HepG2 (cell line): ENCODE data around the gene AGBL3. TPM values are rescaled to one million over a fixed set of nuclear protein-coding genes. Genes with fewer than 3 reads are reported as not detected.

Source experiments
- ATAC-seq: fragments of 200-7000 bp; cut with Tn5 transposase; 3 replicates; pipeline ENCODE4 v1.9.1; 2020; ENCODE audit warnings: mild to moderate bottlenecking, moderate library complexity
- BruUV-seq: library from RNA; stranded (reverse); fragments of 400-500 nt; replicated peaks from 2 replicates; lab custom pipeline; 2021; lab: Mats Ljungman, UMichigan
- CTCF ChIA-PET: fragments of 300-600 bp; formaldehyde crosslinking; extraction: SDS; loops from one replicate; lab custom pipeline; 2021; ENCODE audit warnings: low total read pairs, inconsistent platforms, low intra/inter-chr PET ratio; lab: Yijun Ruan, JAX
- POLR2A ChIA-PET: fragments of 350-600 bp; sonication (Branson Sonifier 250); formaldehyde crosslinking; loops from one replicate; lab custom pipeline; 2020; ENCODE audit warnings: antibody characterized with exemption, inconsistent platforms; lab: Yijun Ruan, JAX
- DNase-seq: peaks from one replicate; pipeline ENCODE4 v3.0.0-alpha.2; 2015; ENCODE audit warnings: low spot score
- FAIRE-seq: peaks from 3 replicates; lab custom pipeline; 2011; peaks lifted over from hg19 to GRCh38; lab: Jason Lieb, UNC
- H2AFZ ChIP-seq: one replicate; pipeline ENCODE4 v1.6.1; 2011; ENCODE audit warnings: low read length, inconsistent platforms
- H3K27ac ChIP-seq: fragments of 300-600 bp; 3 replicates; pipeline ENCODE4 v1.8.0; 2011; ENCODE audit warnings: mixed run types, mild to moderate bottlenecking, mixed read lengths, low read length, inconsistent platforms; ENCODE audit not compliant: insufficient read depth; ENCODE audit errors: extremely low read length
- H3K27me3 ChIP-seq, 2 experiments: fragments of 200-600 bp in 1 of 2; 2 replicates in 1 of 2; 3 replicates in 1 of 2; pipeline versions ENCODE4 v1.6.0 to v1.8.0; 2011; ENCODE audit warnings: low read length in 2 of 2, mild to moderate bottlenecking in 2 of 2, moderate library complexity in 2 of 2, inconsistent platforms in 1 of 2; ENCODE audit not compliant: insufficient read depth in 2 of 2, control insufficient read depth in 1 of 2
- H3K36me3 ChIP-seq, 2 experiments: fragments of 200-600 bp in 1 of 2; replicated peaks in 1 of 2; 2 replicates in 1 of 2; 3 replicates in 1 of 2; pipeline versions ENCODE4 v1.5.1 to v1.8.0; 2011; ENCODE audit warnings: low read length in 2 of 2, inconsistent platforms in 1 of 2; ENCODE audit not compliant: insufficient read depth in 2 of 2, control insufficient read depth in 1 of 2
- H3K4me1 ChIP-seq: 2 replicates; pipeline ENCODE4 v1.5.1; 2012; ENCODE audit warnings: low read length, inconsistent platforms; ENCODE audit not compliant: insufficient read depth
- H3K4me2 ChIP-seq: 2 replicates; pipeline ENCODE4 v1.6.0; 2011; ENCODE audit warnings: low read depth, low read length, inconsistent platforms
- H3K4me3 ChIP-seq, 3 experiments: fragments of 200-600 bp in 1 of 3; sonication (generic), shearing (Covaris generic) in 1 of 3; replicated peaks in 1 of 3; 2 replicates each; pipeline ENCODE4 v1.5.1; 2011 to 2016; ENCODE audit warnings: low read length in 3 of 3, inconsistent platforms in 2 of 3, low read depth in 2 of 3, mild to moderate bottlenecking in 2 of 3, control low read depth in 1 of 3, mixed read lengths in 1 of 3; ENCODE audit not compliant: insufficient read depth in 1 of 3
- H3K79me2 ChIP-seq: one replicate; pipeline ENCODE4 v1.6.1; 2011; ENCODE audit warnings: low read length, inconsistent platforms; ENCODE audit not compliant: insufficient read depth
- H3K9ac ChIP-seq: 2 replicates; pipeline ENCODE4 v1.6.0; 2011; ENCODE audit warnings: mild to moderate bottlenecking, low read depth, low read length, inconsistent platforms; ENCODE audit not compliant: insufficient read depth
- H3K9me3 ChIP-seq: 2 replicates; pipeline ENCODE4 v1.5.1; 2012; ENCODE audit warnings: mild to moderate bottlenecking, low read length
- H4K20me1 ChIP-seq: 2 replicates; pipeline ENCODE4 v1.6.0; 2011; ENCODE audit warnings: inconsistent platforms, mild to moderate bottlenecking, low read length, moderate library complexity; ENCODE audit not compliant: insufficient read depth
- ESRRA ChIP-seq: sonication (generic); formaldehyde crosslinking; IDR thresholded peaks from 2 replicates; pipeline ENCODE4 v1.5.1; 2020; ENCODE audit warnings: mild to moderate bottlenecking, low read depth, missing genetic modification reagents
- ISL2 ChIP-seq: sonication (generic); formaldehyde crosslinking; IDR thresholded peaks from 2 replicates; pipeline ENCODE4 v1.5.0; 2020; ENCODE audit warnings: missing genetic modification reagents
- JARID2 ChIP-seq: sonication (generic); formaldehyde crosslinking; IDR thresholded peaks from 2 replicates; pipeline ENCODE4 v1.8.1; 2023; ENCODE audit warnings: missing genetic modification reagents, inconsistent platforms; ENCODE audit not compliant: insufficient replicate concordance
- KMT2B ChIP-seq: IDR thresholded peaks from 2 replicates; pipeline ENCODE4 v1.6.1; 2016; ENCODE audit warnings: missing genetic modification reagents, missing compliant biosample characterization
- MZF1 ChIP-seq: sonication (generic); formaldehyde crosslinking; IDR thresholded peaks from 2 replicates; pipeline ENCODE4 v1.8.1; 2023; ENCODE audit warnings: mild to moderate bottlenecking, missing genetic modification reagents, borderline replicate concordance
- RARG ChIP-seq: sonication (generic); formaldehyde crosslinking; IDR thresholded peaks from 2 replicates; pipeline ENCODE4 v1.4.0; 2020; ENCODE audit warnings: low read depth, mild to moderate bottlenecking, missing genetic modification reagents
- RXRB ChIP-seq: IDR thresholded peaks from 2 replicates; pipeline ENCODE4 v1.6.1; 2016; ENCODE audit warnings: borderline replicate concordance, missing genetic modification reagents, missing compliant biosample characterization
- SOX13 ChIP-seq, 3 experiments: fragments of 450-650 bp in 1 of 3; sonication (generic) in 1 of 3; formaldehyde crosslinking in 1 of 3; IDR thresholded peaks in 2 of 3; conservative IDR thresholded peaks in 1 of 3; 2 replicates each; pipeline versions ENCODE4 v1.5.0 to v1.6.1; 2016 to 2020; ENCODE audit warnings: antibody characterized with exemption in 1 of 3, mild to moderate bottlenecking in 1 of 3, missing compliant biosample characterization in 1 of 3, missing genetic modification reagents in 1 of 3, moderate library complexity in 1 of 3
- XRCC5 ChIP-seq: fragments of 200-400 bp; formaldehyde crosslinking; optimal IDR thresholded peaks from 2 replicates; pipeline ENCODE3; 2017; ENCODE audit warnings: mild to moderate bottlenecking, low read length
- ZNF121 ChIP-seq: sonication (generic); formaldehyde crosslinking; IDR thresholded peaks from 2 replicates; pipeline ENCODE4 v1.5.0; 2020; ENCODE audit warnings: mild to moderate bottlenecking, missing genetic modification reagents
- ZNF224 ChIP-seq: sonication (generic); formaldehyde crosslinking; IDR thresholded peaks from 2 replicates; pipeline ENCODE4 v1.5.0; 2020; ENCODE audit warnings: mild to moderate bottlenecking, missing genetic modification reagents
- ZNF430 ChIP-seq: sonication (generic); formaldehyde crosslinking; IDR thresholded peaks from 2 replicates; pipeline ENCODE4 v1.9.0; 2021; ENCODE audit warnings: mild to moderate bottlenecking, missing genetic modification reagents
- ZNF562 ChIP-seq: sonication (generic); formaldehyde crosslinking; IDR thresholded peaks from 2 replicates; pipeline ENCODE4 v1.8.0; 2022; ENCODE audit warnings: missing genetic modification reagents, borderline replicate concordance
- in situ Hi-C: cut with HindIII; loops from 2 replicates; pipeline ENCODE4 v1.10.0; 2017; ENCODE audit warnings: low pct_unique_long_range_greater_than_20kb; ENCODE audit not compliant: extremely low pct_ligation_motif_present
- intact Hi-C: fragments of 100-400 bp; cut with micrococcal nuclease; formaldehyde crosslinking; loops from one replicate; pipeline ENCODE4 v1.10.0; 2022; ENCODE audit not compliant: unreplicated experiment
- polyA plus RNA-seq, 8 experiments: library from polyadenylated mRNA; depleted of rRNA in 3 of 8; stranded (reverse) in 7 of 8; unstranded in 1 of 8; fragments of >200 nt; fragmentation: Illumina TruSeq in 4 of 8; extraction: Trizol in 4 of 8; gene quantifications; 2 replicates each; pipeline versions ENCODE4 v1.2.1 to v1.2.3, GENCODE V29; 2011 to 2016; ENCODE audit warnings: low read depth in 4 of 8, missing spikeins in 1 of 8, mixed read lengths in 1 of 8; ENCODE audit not compliant: insufficient read depth in 1 of 8
- total RNA-seq, 5 experiments: library from RNA; depleted of rRNA; stranded (reverse); fragments of >200 nt; fragmentation: Illumina TruSeq; extraction: Trizol; gene quantifications; 2 replicates each; pipeline ENCODE4 v1.2.3, GENCODE V29; 2016; ENCODE audit warnings: low read depth in 1 of 5
- TF ChIP-seq, protein P1 (sequence below): sonication (generic); formaldehyde crosslinking; IDR thresholded peaks from 2 replicates; pipeline ENCODE4 v1.4.0; 2020; ENCODE audit warnings: missing genetic modification reagents, borderline replicate concordance

AGBL3 gene
- total and polyA plus RNA-seq, 2 of the 13 experiments (the other 11 are each of a cell fraction or from before 2014, with no cell fraction given): 2.2 to 7.2 TPM

DNA sequence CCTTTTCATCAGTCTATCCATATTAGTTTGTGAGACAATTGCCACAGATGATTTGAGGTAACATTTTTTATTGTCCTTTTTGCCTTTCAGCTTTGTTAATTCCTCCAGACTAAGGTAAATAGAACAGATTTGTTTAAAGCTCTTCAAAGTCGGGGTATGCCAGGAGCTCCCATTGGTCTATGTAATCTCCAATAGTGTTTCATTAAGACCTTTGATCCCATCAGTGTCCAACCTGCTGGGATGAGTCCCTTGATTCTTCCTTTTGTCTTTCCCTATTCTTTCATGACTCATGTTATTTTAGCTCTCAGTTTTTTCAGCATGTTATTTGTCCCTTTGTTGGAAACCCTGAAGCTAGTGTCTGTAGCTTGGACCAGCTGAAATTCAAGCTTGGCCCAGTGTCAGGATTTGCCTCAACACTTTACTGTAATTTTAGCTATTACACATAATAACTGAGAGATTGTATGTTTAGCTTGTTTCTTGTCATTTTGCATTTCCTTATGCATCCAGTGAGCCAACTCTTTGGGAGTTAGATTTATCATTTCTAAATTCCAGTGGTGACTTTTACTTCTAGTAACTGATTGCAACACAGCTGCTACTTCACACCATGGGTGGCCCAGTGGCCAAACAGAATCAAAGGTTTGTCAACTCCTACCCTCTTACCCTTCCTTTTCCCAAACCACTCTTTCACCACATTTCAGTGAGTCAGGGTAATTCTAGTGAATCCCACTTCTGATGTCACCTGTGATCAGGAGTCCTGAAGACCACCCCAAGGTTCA lies 15.3 kb downstream of the AGBL3 start (continued):
- TF ChIP-seq MZF1: no peak
- TF ChIP-seq XRCC5: no peak
- TF ChIP-seq SOX13 (IDR thresholded peaks at IDR 0.05): no peak
- TF ChIP-seq SOX13 (CRISPR knock-in tag; conservative IDR thresholded peaks at IDR 0.05 in 1 of 2, IDR thresholded peaks at IDR 0.05 in 1 of 2): peak in 1 of 2 experiments; percentile 46; a peak in 2 of 4 replicates
- no peak for TF ChIP-seq KMT2B (CRISPR knock-in tag)
- TF ChIP-seq ZNF562 (CRISPR knock-in tag): no peak
- TF ChIP-seq ZNF430 (CRISPR knock-in tag): no peak
- TF ChIP-seq, protein P1, sequence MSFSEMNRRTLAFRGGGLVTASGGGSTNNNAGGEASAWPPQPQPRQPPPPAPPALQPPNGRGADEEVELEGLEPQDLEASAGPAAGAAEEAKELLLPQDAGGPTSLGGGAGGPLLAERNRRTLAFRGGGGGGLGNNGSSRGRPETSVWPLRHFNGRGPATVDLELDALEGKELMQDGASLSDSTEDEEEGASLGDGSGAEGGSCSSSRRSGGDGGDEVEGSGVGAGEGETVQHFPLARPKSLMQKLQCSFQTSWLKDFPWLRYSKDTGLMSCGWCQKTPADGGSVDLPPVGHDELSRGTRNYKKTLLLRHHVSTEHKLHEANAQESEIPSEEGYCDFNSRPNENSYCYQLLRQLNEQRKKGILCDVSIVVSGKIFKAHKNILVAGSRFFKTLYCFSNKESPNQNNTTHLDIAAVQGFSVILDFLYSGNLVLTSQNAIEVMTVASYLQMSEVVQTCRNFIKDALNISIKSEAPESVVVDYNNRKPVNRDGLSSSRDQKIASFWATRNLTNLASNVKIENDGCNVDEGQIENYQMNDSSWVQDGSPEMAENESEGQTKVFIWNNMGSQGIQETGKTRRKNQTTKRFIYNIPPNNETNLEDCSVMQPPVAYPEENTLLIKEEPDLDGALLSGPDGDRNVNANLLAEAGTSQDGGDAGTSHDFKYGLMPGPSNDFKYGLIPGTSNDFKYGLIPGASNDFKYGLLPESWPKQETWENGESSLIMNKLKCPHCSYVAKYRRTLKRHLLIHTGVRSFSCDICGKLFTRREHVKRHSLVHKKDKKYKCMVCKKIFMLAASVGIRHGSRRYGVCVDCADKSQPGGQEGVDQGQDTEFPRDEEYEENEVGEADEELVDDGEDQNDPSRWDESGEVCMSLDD (CRISPR knock-in tag): no peak

DNA sequence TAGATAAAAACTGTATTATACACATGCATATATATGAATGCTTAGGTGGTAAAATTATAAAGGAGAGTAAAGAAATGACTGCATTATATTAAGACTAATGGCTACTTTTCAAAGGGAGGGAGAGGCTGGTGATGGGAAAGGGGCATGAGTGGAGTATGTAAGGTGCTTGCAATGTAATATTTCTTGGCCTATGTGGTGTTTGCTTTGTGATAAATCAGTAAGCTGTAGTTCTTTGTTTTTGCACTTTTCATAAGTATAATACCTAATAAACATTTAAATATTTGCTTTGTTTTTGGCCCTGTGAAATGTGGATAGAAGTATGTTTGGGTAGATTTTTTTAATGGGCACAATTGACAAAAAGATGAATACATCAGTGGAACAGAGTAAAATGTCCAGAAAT lies 25.9 kb downstream of the AGBL3 start:
- no peak for FAIRE-seq
- H3K4me2 ChIP-seq: no peak overlapping the region
- no peak overlapping the region for H3K27ac ChIP-seq
- in situ Hi-C loops (no loop called here), intact Hi-C loops (no loop called here)
- no peak for ATAC-seq
- H3K36me3 ChIP-seq: no peaks in the 10 kb centered on the region
- H3K9ac ChIP-seq: no peak overlapping the region
- peaks cover 6% of the 10 kb centered on the region; the same call in 1 of the 2 replicates for H3K9me3 ChIP-seq
- H3K27me3 ChIP-seq: no peaks in the 10 kb centered on the region
- no peak overlapping the region for H2AFZ ChIP-seq
- peaks cover 18% of the 10 kb centered on the region for H3K4me1 ChIP-seq
- H3K4me3 ChIP-seq: no peak overlapping the region
- BruUV-seq: no TSS peak
- TF ChIP-seq RXRB (CRISPR knock-in tag): no peak
- no peak for TF ChIP-seq ZNF121 (CRISPR knock-in tag)
- TF ChIP-seq ISL2 (CRISPR knock-in tag): no peak
- no peak for TF ChIP-seq ESRRA (CRISPR knock-in tag)
- TF ChIP-seq ZNF224: no peak
- no peak for TF ChIP-seq JARID2
- TF ChIP-seq RARG: no peak
- H3K79me2 ChIP-seq: no peaks in the 10 kb centered on the region
- no peak for DNase-seq
- H4K20me1 ChIP-seq: no peaks in the 10 kb centered on the region
- POLR2A ChIA-PET: interaction anchor here (0.9 to 1.0 kb wide), 2 partner anchors 15 to 20 kb away, joined by 3 read pairs; no protein-coding TSS in a partner anchor
- CTCF ChIA-PET: no interaction called here
